HG02678 (cell line): ENCODE measurements around the gene RGS19.

ENCODE experiments used
- ATAC-seq: cut with Tn5 transposase; IDR thresholded peaks from one replicate; pipeline ENCODE4 v1.9.1; 2021; ENCODE audit warnings: mild to moderate bottlenecking, moderate library complexity; ENCODE audit not compliant: unreplicated experiment

The RGS19 gene

GRCh38 chr20:64037498-64038213, 41.7 kb downstream of the RGS19 start:
- ATAC-seq: no peak

- no peak for ATAC-seq
Observed at GRCh38 chr20:64037199-64037497, 42.2 kb downstream of the RGS19 start.

- ATAC-seq: no peak
Observed at GRCh38 chr20:64036346-64037198, 42.7 kb downstream of the RGS19 start.

- no peak for ATAC-seq
Observed at GRCh38 chr20:64035933-64036345, 43.4 kb downstream of the RGS19 start, which contains the start of gene C20orf204. Gene C20orf204, plus strand, starts transcription at chr20:64036182. Its CDS starts 142 bp downstream, at chr20:64036324.

GRCh38 chr20:64035066-64035932, 44.0 kb downstream of the RGS19 start:
- no peak for ATAC-seq

GRCh38 chr20:64033981-64034493, 45.3 kb downstream of the RGS19 start:
- no peak for ATAC-seq

- no peak for ATAC-seq
Observed at GRCh38 chr20:64032706-64033624, 46.4 kb downstream of the RGS19 start.

GRCh38 chr20:64031822-64032314, 47.5 kb downstream of the RGS19 start:
- ATAC-seq: no peak

GRCh38 chr20:64030371-64031134, 48.8 kb downstream of the RGS19 start:
- ATAC-seq: no peak

- no peak for ATAC-seq
Observed at GRCh38 chr20:64029293-64030117, 49.8 kb downstream of the RGS19 start.

- no peak for ATAC-seq
Observed at GRCh38 chr20:64027981-64028685, 51.2 kb downstream of the RGS19 start.

- no peak for ATAC-seq
Observed at GRCh38 chr20:64025826-64026412, 53.4 kb downstream of the RGS19 start.

- ATAC-seq: no peak
Observed at GRCh38 chr20:64025101-64025825, 54.1 kb downstream of the RGS19 start.

- no peak for ATAC-seq
Observed at GRCh38 chr20:64024141-64024990, 55.0 kb downstream of the RGS19 start.

GRCh38 chr20:64023361-64024140, 55.8 kb downstream of the RGS19 start:
- no peak for ATAC-seq
